HepG2 (cell line): ENCODE measurements around the gene GPS1. TPM values are rescaled to one million over a fixed set of nuclear protein-coding genes. Genes with fewer than 3 reads are reported as not detected.
A peak's percentile ranks its signal among the peaks of the same experiment; 100 is the strongest.

Source experiments
- ARID4A ChIP-seq: sonication (generic); formaldehyde crosslinking; IDR thresholded peaks from 2 replicates; pipeline ENCODE4 v1.5.0; 2020; ENCODE audit warnings: mild to moderate bottlenecking, missing genetic modification reagents, borderline replicate concordance
- CAMTA2 ChIP-seq: sonication (generic); formaldehyde crosslinking; IDR thresholded peaks from 2 replicates; pipeline ENCODE4 v1.4.0; 2020; ENCODE audit warnings: mild to moderate bottlenecking, missing genetic modification reagents, borderline replicate concordance
- GFI1 ChIP-seq: sonication (generic); formaldehyde crosslinking; IDR thresholded peaks from 2 replicates; pipeline ENCODE4 v1.5.0; 2020; ENCODE audit warnings: missing genetic modification reagents, mild to moderate bottlenecking, borderline replicate concordance
- NONO ChIP-seq, 2 experiments: fragments of 450-650 bp in 1 of 2; sonication (generic) in 1 of 2; formaldehyde crosslinking in 1 of 2; IDR thresholded peaks in 1 of 2; conservative IDR thresholded peaks in 1 of 2; 2 replicates each; pipeline versions ENCODE4 v1.6.1 to v1.8.0; 2017 to 2022; ENCODE audit warnings: mild to moderate bottlenecking in 1 of 2, missing genetic modification reagents in 1 of 2, moderate library complexity in 1 of 2
- PAXIP1 ChIP-seq: sonication (generic); formaldehyde crosslinking; conservative IDR thresholded peaks from 2 replicates; pipeline ENCODE4 v1.4.0; 2020; ENCODE audit warnings: mild to moderate bottlenecking, missing genetic modification reagents, moderate library complexity
- PCBP1 ChIP-seq: fragments of 200-400 bp; formaldehyde crosslinking; IDR thresholded peaks from 2 replicates; pipeline ENCODE4 v1.6.1; 2017; ENCODE audit warnings: mild to moderate bottlenecking, low read depth, low read length, borderline replicate concordance
- SATB2 ChIP-seq: sonication (generic); formaldehyde crosslinking; IDR thresholded peaks from 2 replicates; pipeline ENCODE4 v1.5.0; 2020; ENCODE audit warnings: missing genetic modification reagents
- TFE3 ChIP-seq: IDR thresholded peaks from 2 replicates; pipeline ENCODE4 v1.6.1; 2016
- ZBTB10 ChIP-seq: sonication (generic); formaldehyde crosslinking; IDR thresholded peaks from 2 replicates; pipeline ENCODE4 v1.4.0; 2020; ENCODE audit warnings: missing genetic modification reagents, borderline replicate concordance
- ZBTB46 ChIP-seq: sonication (generic); formaldehyde crosslinking; IDR thresholded peaks from 2 replicates; pipeline ENCODE4 v1.4.0; 2020; ENCODE audit warnings: mild to moderate bottlenecking, missing genetic modification reagents, borderline replicate concordance
- ZNF569 ChIP-seq: sonication (generic); formaldehyde crosslinking; IDR thresholded peaks from 2 replicates; pipeline ENCODE4 v1.5.0; 2020; ENCODE audit warnings: mild to moderate bottlenecking, missing genetic modification reagents, moderate library complexity, borderline replicate concordance
- polyA plus RNA-seq, 8 experiments: library from polyadenylated mRNA; depleted of rRNA in 3 of 8; stranded (reverse) in 7 of 8; unstranded in 1 of 8; fragments of >200 nt; fragmentation: Illumina TruSeq in 4 of 8; extraction: Trizol in 4 of 8; gene quantifications; 2 replicates each; pipeline versions ENCODE4 v1.2.1 to v1.2.3, GENCODE V29; 2011 to 2016; ENCODE audit warnings: low read depth in 4 of 8, missing spikeins in 1 of 8, mixed read lengths in 1 of 8; ENCODE audit not compliant: insufficient read depth in 1 of 8
- total RNA-seq, 5 experiments: library from RNA; depleted of rRNA; stranded (reverse); fragments of >200 nt; fragmentation: Illumina TruSeq; extraction: Trizol; gene quantifications; 2 replicates each; pipeline ENCODE4 v1.2.3, GENCODE V29; 2016; ENCODE audit warnings: low read depth in 1 of 5

The GPS1 gene
- total and polyA plus RNA-seq, 2 of the 13 experiments (the other 11 are each of a cell fraction or from before 2014, with no cell fraction given) = 124 to 128 TPM

- TF ChIP-seq ARID4A (CRISPR knock-in tag) = peak; percentile 37; the same call in 1 of the 2 replicates
- 0 out of 2 replicates have a peak, but pooled peaks have one; percentile 43 for TF ChIP-seq SATB2 (CRISPR knock-in tag)
- no peak for TF ChIP-seq CAMTA2 (CRISPR knock-in tag)
- TF ChIP-seq ZNF569 (CRISPR knock-in tag) = no peak
- peak; percentile 40 for TF ChIP-seq PCBP1
- TF ChIP-seq TFE3 (CRISPR knock-in tag) = peak; percentile 74
- TF ChIP-seq ZBTB46 (CRISPR knock-in tag) = no peak
- TF ChIP-seq PAXIP1 (CRISPR knock-in tag) = peak; percentile 70
- peak; percentile 53; the same call in 1 of the 2 replicates for TF ChIP-seq GFI1 (CRISPR knock-in tag)
- peak; percentile 52; the same call in 1 of the 2 replicates for TF ChIP-seq ZBTB10 (CRISPR knock-in tag)
- no peak for TF ChIP-seq NONO (IDR thresholded peaks at IDR 0.05)
- no peak; the same call in 1 of the 2 replicates for TF ChIP-seq NONO (CRISPR knock-in tag; conservative IDR thresholded peaks at IDR 0.05)
Observed at GRCh38 chr17:82015311-82015971, 36.3 kb upstream of the GPS1 start (continued).
